ENCODE results near the gene IL37. TPM values are rescaled to one million over a fixed set of nuclear protein-coding genes. Genes with fewer than 3 reads are reported as not detected.

The IL37 gene
- polyA plus RNA-seq, 2 of the 4 experiments (the other 2 are of a cell fraction) = not detected

- no peaks in the 10 kb centered on the region for H3K4me1 ChIP-seq
- no peak; a peak in 1 of 6 replicates for ATAC-seq
- H3K4me3 ChIP-seq = no peak overlapping the region
- no peak overlapping the region for H3K27ac ChIP-seq
- TF ChIP-seq SREBF2 (IDR thresholded peaks at IDR 0.05) (no peak), EP300 (IDR thresholded peaks at IDR 0.05) (no peak), CBX2 (IDR thresholded peaks at IDR 0.05; ENCODE audit: borderline replicate concordance, low read depth) (no peak), CHD2 (IDR thresholded peaks at IDR 0.05; ENCODE audit: low read length, partially characterized antibody) (no peak), FOSB (CRISPR knock-in tag; IDR thresholded peaks at IDR 0.05) (no peak), POLR2AphosphoS2 (conservative IDR thresholded peaks at IDR 0.05; ENCODE audit: low read length) (no peak), GATA3 (IDR thresholded peaks at IDR 0.05; ENCODE audit: borderline replicate concordance) (no peak), CEBPB (IDR thresholded peaks at IDR 0.05) (no peak), HDAC2 (IDR thresholded peaks at IDR 0.05) (no peak)
- ChIA-PET POLR2A (no interaction called here), CTCF (interaction anchor here (1.1 to 1.5 kb wide), 3 partner anchors 10 to 34 kb away, joined by 3 to 4 read pairs (median 3); no protein-coding TSS in a partner anchor)
- H3K4me2 ChIP-seq = no peak overlapping the region
- no peak for DNase-seq (ENCODE audit: low read depth in 1 of 2, low spot score in 1 of 2)
- WGBS (ENCODE audit: missing lambda C conversion rate) = 66% methylated on average over 6 of the region's 6 CpGs
- no peak for FAIRE-seq
- H3K9me3 ChIP-seq = no peaks in the 10 kb centered on the region
These were observed 33.5 kb upstream of the IL37 start for GRCh38 chr2:112877423-112877822.

- H3K27ac ChIP-seq = no peak overlapping the region
- H3K4me3 ChIP-seq = no peak overlapping the region
- H3K9me3 ChIP-seq = no peaks in the 10 kb centered on the region
- H3K4me1 ChIP-seq = no peaks in the 10 kb centered on the region
- TF ChIP-seq ESRRA (IDR thresholded peaks at IDR 0.05; ENCODE audit: borderline replicate concordance, low read length) = no peak
- TF ChIP-seq HMGXB4 (CRISPR knock-in tag; IDR thresholded peaks at IDR 0.05; ENCODE audit: borderline replicate concordance) = no peak
- no peak for TF ChIP-seq NR3C1 (IDR thresholded peaks at IDR 0.05)
- TF ChIP-seq RFX5 (IDR thresholded peaks at IDR 0.05) = no peak
- TF ChIP-seq HOXB5 (CRISPR knock-in tag; IDR thresholded peaks at IDR 0.05) = no peak
- TF ChIP-seq ZNF302 (CRISPR knock-in tag; IDR thresholded peaks at IDR 0.05) = no peak
- TF ChIP-seq HDAC2 (IDR thresholded peaks at IDR 0.05) = no peak
- no peak for TF ChIP-seq HEYL (CRISPR knock-in tag; IDR thresholded peaks at IDR 0.05)
- FAIRE-seq (no peak), ATAC-seq (no peak), DNase-seq (ENCODE audit: low read depth in 1 of 2, low spot score in 1 of 2) (no peak)
- H3K4me2 ChIP-seq = no peak overlapping the region
- ChIA-PET POLR2A (no interaction called here), CTCF (interaction anchor here (2.2 kb wide), 1 partner anchor 130 kb away, joined by 8 read pairs; no protein-coding TSS in a partner anchor)
- WGBS (ENCODE audit: missing lambda C conversion rate) = 91% methylated on average over 5 of the region's 6 CpGs
These were observed 31.4 kb upstream of the IL37 start for GRCh38 chr2:112879491-112880041.

GRCh38 chr2:112880091-112880531, 30.9 kb upstream of the IL37 start:
- CTCF ChIA-PET = interaction anchor here (2.2 kb wide), 1 partner anchor 130 kb away, joined by 8 read pairs; no protein-coding TSS in a partner anchor
- Histone ChIP-seq H3K4me3 (no peak overlapping the region), H3K27ac (peak overlapping the region in 1 of 2 experiments; percentile 15; a peak in 1 of 6 replicates), H3K4me1 (no peaks in the 10 kb centered on the region), H3K4me2 (no peak overlapping the region), H3K9me3 (no peaks in the 10 kb centered on the region)
- TF ChIP-seq HEYL (CRISPR knock-in tag; IDR thresholded peaks at IDR 0.05) = no peak
- no peak for TF ChIP-seq JUN (IDR thresholded peaks at IDR 0.05)
- no peak for TF ChIP-seq HDAC2 (IDR thresholded peaks at IDR 0.05)
- TF ChIP-seq EHMT2 (IDR thresholded peaks at IDR 0.05; ENCODE audit: low read depth) = no peak
- TF ChIP-seq RCOR1 (IDR thresholded peaks at IDR 0.05; ENCODE audit: low read depth, low read length) = no peak
- no peak for TF ChIP-seq MYC (IDR thresholded peaks at IDR 0.05; ENCODE audit: borderline replicate concordance, low read length)
- TF ChIP-seq KDM1A (IDR thresholded peaks at IDR 0.05; ENCODE audit: low read depth) = no peak
- no peak for TF ChIP-seq POLR2AphosphoS2 (conservative IDR thresholded peaks at IDR 0.05; ENCODE audit: low read length)
- TF ChIP-seq MAFK (IDR thresholded peaks at IDR 0.05; ENCODE audit: partially characterized antibody) = no peak
- no peak for TF ChIP-seq CHD4 (IDR thresholded peaks at IDR 0.05; ENCODE audit: borderline replicate concordance)
- no peak for TF ChIP-seq ESRRA (IDR thresholded peaks at IDR 0.05; ENCODE audit: borderline replicate concordance, low read length)
- TF ChIP-seq KDM5A (IDR thresholded peaks at IDR 0.05) = no peak
- no peak for TF ChIP-seq RAD21 (conservative IDR thresholded peaks at IDR 0.05 in 1 of 2, IDR thresholded peaks at IDR 0.05 in 1 of 2)
- TF ChIP-seq E2F6 (IDR thresholded peaks at IDR 0.05; ENCODE audit: borderline replicate concordance, low read depth) = no peak
- no peak for TF ChIP-seq CHD2 (IDR thresholded peaks at IDR 0.05; ENCODE audit: low read length, partially characterized antibody)
- POLR2A ChIA-PET = no interaction called here
- WGBS (ENCODE audit: missing lambda C conversion rate) = 72% methylated on average over 5 of the region's 5 CpGs
- DNase-seq (ENCODE audit: low read depth in 1 of 2, low spot score in 1 of 2) = no peak
- FAIRE-seq = no peak
- ATAC-seq = 0 out of 6 replicates have a peak, but pooled peaks of 1 of the 2 experiments have one; percentile 46
